GM19239 (cell line): ENCODE data around the gene FAM241B.

ENCODE experiments used
- DNase-seq: peaks from one replicate; pipeline ENCODE4 v3.0.0; 2011; ENCODE audit warnings: low spot score; ENCODE audit not compliant: insufficient read length
- FAIRE-seq: peaks from 2 replicates; lab custom pipeline; 2011; peaks lifted over from hg19 to GRCh38; lab: Jason Lieb, UNC

Gene FAM241B

GRCh38 chr10:69633673-69634635 lies 3.9 kb downstream of the FAM241B start:
- no peak for FAIRE-seq

GRCh38 chr10:69634759-69635425 lies 4.8 kb downstream of the FAM241B start:
- DNase-seq (no peak), FAIRE-seq (no peak)

More at GRCh38 chr10:69633673-69634635, 3.9 kb downstream of the FAM241B start:
- DNase-seq: no peak

GRCh38 chr10:69635428-69636272 lies 5.6 kb downstream of the FAM241B start:
- no peak for DNase-seq
- FAIRE-seq: no peak

- FAIRE-seq (no peak), DNase-seq (no peak)
These were observed 6.2 kb downstream of the FAM241B start for GRCh38 chr10:69636273-69636575.

GRCh38 chr10:69636626-69637605 lies 6.9 kb downstream of the FAM241B start:
- DNase-seq (no peak), FAIRE-seq (no peak)

- DNase-seq: no peak
- FAIRE-seq: no peak
These were observed 8.6 kb downstream of the FAM241B start for GRCh38 chr10:69638642-69639041.

- DNase-seq (peak; percentile 63), FAIRE-seq (peak; percentile 67)
These were observed 9.5 kb downstream of the FAM241B start for GRCh38 chr10:69639291-69640195.

GRCh38 chr10:69640196-69640980 lies 10.3 kb downstream of the FAM241B start:
- no peak for FAIRE-seq
- no peak for DNase-seq

- no peak for DNase-seq
- no peak for FAIRE-seq
These were observed 11.4 kb downstream of the FAM241B start for GRCh38 chr10:69641261-69641980.

- FAIRE-seq: no peak
These were observed 12.7 kb downstream of the FAM241B start for GRCh38 chr10:69642747-69643146.

GRCh38 chr10:69643779-69644657 lies 14.0 kb downstream of the FAM241B start:
- DNase-seq (no peak), FAIRE-seq (no peak)

More at GRCh38 chr10:69642747-69643146, 12.7 kb downstream of the FAM241B start:
- DNase-seq: no peak

GRCh38 chr10:69644658-69645295 lies 14.7 kb downstream of the FAM241B start:
- no peak for FAIRE-seq
- peak; percentile 50 for DNase-seq

- DNase-seq: no peak
- FAIRE-seq: no peak
These were observed 15.5 kb downstream of the FAM241B start for GRCh38 chr10:69645296-69646184.

- DNase-seq (no peak), FAIRE-seq (no peak)
These were observed 16.4 kb downstream of the FAM241B start for GRCh38 chr10:69646185-69647060.
